ENCODE data around the gene RABGGTA. TPM values are rescaled to one million over a fixed set of nuclear protein-coding genes. Genes with fewer than 3 reads are reported as not detected.

Gene RABGGTA
- total RNA-seq, 2 donors from 2014 or later: 28.2 to 44.7 TPM

- no peak for TF ChIP-seq CTCF (IDR thresholded peaks at IDR 0.05)
- Histone ChIP-seq H3K36me3 (no peaks in the 10 kb centered on the region), H3K4me1 (ENCODE audit: control insufficient read depth in 1 of 2, low read depth in 2 of 2) (peaks cover 0 to 8% of the 10 kb centered on the region in 2 donors), H3K27ac (no peak overlapping the region), H3K27me3 (replicated peaks; ENCODE audit: insufficient read depth) (no peaks in the 10 kb centered on the region), H3K9me3 (no peaks in the 10 kb centered on the region), H3K4me3 (no peak overlapping the region)
- no peak for ATAC-seq (ENCODE audit: insufficient number of reproducible peaks, low FRiP score, low read depth)
- DNase-seq (ENCODE audit: low spot score): no peak
Observed at GRCh38 chr14:24254630-24255392, 16.6 kb downstream of the RABGGTA start.

- H3K36me3 ChIP-seq: no peaks in the 10 kb centered on the region
- H3K4me1 ChIP-seq (ENCODE audit: control insufficient read depth in 1 of 2, low read depth in 2 of 2): peaks cover 0 to 2% of the 10 kb centered on the region in 2 donors
- no peak for DNase-seq (ENCODE audit: low spot score)
- no peak for TF ChIP-seq CTCF (IDR thresholded peaks at IDR 0.05)
- no peaks in the 10 kb centered on the region for H3K27me3 ChIP-seq (replicated peaks; ENCODE audit: insufficient read depth)
- no peaks in the 10 kb centered on the region for H3K9me3 ChIP-seq
- no peak overlapping the region for H3K4me3 ChIP-seq
- H3K27ac ChIP-seq: no peak overlapping the region
- no peak for ATAC-seq (ENCODE audit: insufficient number of reproducible peaks, low FRiP score, low read depth)
Observed at GRCh38 chr14:24253936-24254335, 17.5 kb downstream of the RABGGTA start.

GRCh38 chr14:24252289-24253124 lies 18.9 kb downstream of the RABGGTA start:
- H3K36me3 ChIP-seq: no peaks in the 10 kb centered on the region
- DNase-seq (ENCODE audit: low spot score) (no peak), ATAC-seq (ENCODE audit: insufficient number of reproducible peaks, low FRiP score, low read depth) (no peak)
- no peaks in the 10 kb centered on the region for H3K27me3 ChIP-seq (replicated peaks; ENCODE audit: insufficient read depth)
- no peak overlapping the region for H3K27ac ChIP-seq
- H3K4me1 ChIP-seq (ENCODE audit: control insufficient read depth in 1 of 2, low read depth in 2 of 2): no peaks in the 10 kb centered on the region
- TF ChIP-seq CTCF (IDR thresholded peaks at IDR 0.05): no peak
- H3K4me3 ChIP-seq: no peak overlapping the region
- H3K9me3 ChIP-seq: no peaks in the 10 kb centered on the region

GRCh38 chr14:24251880-24252288 lies 19.5 kb downstream of the RABGGTA start:
- no peak overlapping the region for H3K4me3 ChIP-seq
- no peaks in the 10 kb centered on the region for H3K27me3 ChIP-seq (replicated peaks; ENCODE audit: insufficient read depth)
- H3K9me3 ChIP-seq: no peaks in the 10 kb centered on the region
- H3K36me3 ChIP-seq: no peaks in the 10 kb centered on the region
- H3K27ac ChIP-seq: no peak overlapping the region
- H3K4me1 ChIP-seq (ENCODE audit: control insufficient read depth in 1 of 2, low read depth in 2 of 2): no peaks in the 10 kb centered on the region
- ATAC-seq (ENCODE audit: insufficient number of reproducible peaks, low FRiP score, low read depth) (no peak), DNase-seq (ENCODE audit: low spot score) (no peak)
- no peak for TF ChIP-seq CTCF (IDR thresholded peaks at IDR 0.05)

GRCh38 chr14:24250354-24250753 lies 21.0 kb downstream of the RABGGTA start:
- no peak overlapping the region for H3K4me3 ChIP-seq
- H3K27ac ChIP-seq: no peak overlapping the region
- H3K9me3 ChIP-seq: no peaks in the 10 kb centered on the region
- H3K27me3 ChIP-seq (replicated peaks; ENCODE audit: insufficient read depth): no peaks in the 10 kb centered on the region
- no peaks in the 10 kb centered on the region for H3K36me3 ChIP-seq
- no peaks in the 10 kb centered on the region for H3K4me1 ChIP-seq (ENCODE audit: control insufficient read depth in 1 of 2, low read depth in 2 of 2)
- no peak for TF ChIP-seq CTCF (IDR thresholded peaks at IDR 0.05)
- DNase-seq (ENCODE audit: low spot score) (no peak), ATAC-seq (ENCODE audit: insufficient number of reproducible peaks, low FRiP score, low read depth) (no peak)

Measured in thoracic aorta (tissue), 2 donors.